A673 (cell line): ENCODE data around the gene DLG2. TPM values are rescaled to one million over a fixed set of nuclear protein-coding genes. Genes with fewer than 3 reads are reported as not detected.
"Not testable (repeated sequence)": the region's sequence is repeated elsewhere in the genome, so short reads cannot be mapped to it uniquely, and the experiment has no call there.

Source experiments
- BruUV-seq: library from RNA; stranded (reverse); fragments of 400-500 nt; replicated peaks from 2 replicates; lab custom pipeline; 2021; lab: Mats Ljungman, UMichigan
- CTCF ChIA-PET: fragments of 300-600 bp; sonication (Branson Sonifier 250); formaldehyde crosslinking; loops from one replicate; lab custom pipeline; 2022; ENCODE audit warnings: antibody characterized with exemption; lab: Charles Lee
- POLR2A ChIA-PET: fragments of 300-600 bp; sonication (Branson Sonifier 250); formaldehyde crosslinking; loops from one replicate; lab custom pipeline; 2022; ENCODE audit warnings: antibody characterized with exemption; ENCODE audit not compliant: low non-redundant PET; lab: Charles Lee
- DNase-seq: peaks from one replicate; pipeline ENCODE4 v3.0.0-alpha.2; 2015; ENCODE audit warnings: low spot score
- H3K27ac ChIP-seq: fragments of 200-600 bp; sonication (generic); 2 replicates; pipeline ENCODE4 v1.5.1; 2016; ENCODE audit warnings: mixed run types, low read depth, mild to moderate bottlenecking, mixed read lengths, antibody characterized with exemption, low read length; ENCODE audit not compliant: poor library complexity, severe bottlenecking
- H3K27me3 ChIP-seq: fragments of 200-600 bp; sonication (generic); replicated peaks from 2 replicates; pipeline ENCODE4 v1.6.1; 2017; ENCODE audit warnings: mixed run types, low read depth, mild to moderate bottlenecking, mixed read lengths, antibody characterized with exemption, low read length; ENCODE audit not compliant: insufficient read depth, poor library complexity
- H3K36me3 ChIP-seq: fragments of 200-600 bp; sonication (generic); 2 replicates; pipeline ENCODE4 v1.6.1; 2016; ENCODE audit warnings: mixed run types, mild to moderate bottlenecking, mixed read lengths, antibody characterized with exemption, low read length; ENCODE audit not compliant: insufficient read depth, poor library complexity, severe bottlenecking
- H3K4me1 ChIP-seq: fragments of 200-600 bp; sonication (generic); 2 replicates; pipeline ENCODE4 v1.6.1; 2017; ENCODE audit warnings: mixed run types, mild to moderate bottlenecking, mixed read lengths, antibody characterized with exemption, low read length; ENCODE audit not compliant: insufficient read depth, poor library complexity, severe bottlenecking
- H3K4me3 ChIP-seq: fragments of 200-600 bp; sonication (generic); 2 replicates; pipeline ENCODE4 v1.5.1; 2016; ENCODE audit warnings: low read depth, mixed run types, mild to moderate bottlenecking, mixed read lengths, low read length; ENCODE audit not compliant: poor library complexity, severe bottlenecking
- H3K9me3 ChIP-seq: fragments of 200-600 bp; sonication (generic); 2 replicates; pipeline ENCODE4 v1.6.1; 2016; ENCODE audit warnings: mixed run types, low read depth, mild to moderate bottlenecking, mixed read lengths, antibody characterized with exemption, low read length; ENCODE audit not compliant: poor library complexity, severe bottlenecking
- CTCF ChIP-seq: fragments of 300-800, 200-600 bp; sonication (generic); conservative IDR thresholded peaks from 2 replicates; pipeline ENCODE4 v1.5.1; 2017; ENCODE audit warnings: low read depth, mild to moderate bottlenecking, antibody characterized with exemption, low read length, moderate library complexity, mixed read lengths
- EZH2 ChIP-seq: fragments of 200-600 bp; sonication (generic); IDR thresholded peaks from 2 replicates; pipeline ENCODE4 v1.6.1; 2017; ENCODE audit warnings: borderline replicate concordance, low read depth, mild to moderate bottlenecking, mixed read lengths, antibody characterized with exemption, low read length; ENCODE audit not compliant: poor library complexity, severe bottlenecking
- intact Hi-C: fragments of 100-400 bp; cut with micrococcal nuclease; formaldehyde crosslinking; loops from one replicate; pipeline ENCODE4 v1.10.0; 2022; ENCODE audit not compliant: unreplicated experiment
- total RNA-seq: library from RNA; stranded (reverse); gene quantifications from 2 replicates; pipeline ENCODE4 v1.2.3, GENCODE V29; 2021

The DLG2 gene
- total RNA-seq, 1 experiment from 2014 or later: 277 TPM

GRCh38 chr11:85231588-85231987, 395.6 kb downstream of the DLG2 start:
- DNase-seq: no peak
- Histone ChIP-seq H3K27ac (no peak overlapping the region), H3K4me1 (no peaks in the 10 kb centered on the region), H3K36me3 (no peaks in the 10 kb centered on the region), H3K9me3 (no peaks in the 10 kb centered on the region), H3K4me3 (no peak overlapping the region), H3K27me3 (no peaks in the 10 kb centered on the region)
- ChIA-PET CTCF (no interaction called here), POLR2A (no interaction called here)
- BruUV-seq: no TSS peak
- TF ChIP-seq CTCF: no peak
- no peak for TF ChIP-seq EZH2
- intact Hi-C loops: no loop called here

- H3K27ac ChIP-seq, CTCF ChIA-PET, BruUV-seq, H3K27me3 ChIP-seq, H3K4me3 ChIP-seq, intact Hi-C loops, H3K4me1 ChIP-seq, POLR2A ChIA-PET, DNase-seq, H3K36me3 ChIP-seq, H3K9me3 ChIP-seq: not testable (repeated sequence)
Measured at GRCh38 chr11:85229723-85230122, 397.4 kb downstream of the DLG2 start.

GRCh38 chr11:85196968-85197367, 430.2 kb downstream of the DLG2 start:
- ChIA-PET CTCF (no interaction called here), POLR2A (interaction anchor here (0.5 to 0.6 kb wide), 2 partner anchors 245 to 1465 kb away, joined by 3 to 4 read pairs; no protein-coding TSS in a partner anchor)
- no peak for DNase-seq
- H3K27ac ChIP-seq: no peak overlapping the region
- intact Hi-C loops: no loop called here
- H3K4me1 ChIP-seq: no peaks in the 10 kb centered on the region
- H3K36me3 ChIP-seq: no peaks in the 10 kb centered on the region
- TF ChIP-seq EZH2 (no peak), CTCF (no peak)
- H3K9me3 ChIP-seq: peaks cover 5% of the 10 kb centered on the region
- H3K27me3 ChIP-seq: no peaks in the 10 kb centered on the region
- no peak overlapping the region for H3K4me3 ChIP-seq
- BruUV-seq: no TSS peak

- H3K4me1 ChIP-seq: no peaks in the 10 kb centered on the region
- CTCF ChIA-PET: no interaction called here
- intact Hi-C loops: no loop called here
- no peak overlapping the region for H3K4me3 ChIP-seq
- H3K9me3 ChIP-seq: no peaks in the 10 kb centered on the region
- no peaks in the 10 kb centered on the region for H3K27me3 ChIP-seq
- H3K27ac ChIP-seq: no peak overlapping the region
- BruUV-seq: no TSS peak
- no peaks in the 10 kb centered on the region for H3K36me3 ChIP-seq
- TF ChIP-seq CTCF (no peak), EZH2 (no peak)
- DNase-seq: no peak
- POLR2A ChIA-PET: no interaction called here
Measured at GRCh38 chr11:85195934-85196333, 431.2 kb downstream of the DLG2 start.
